Right ventricle myocardium superior (tissue), 1 donor: ENCODE measurements around the gene NINJ1. TPM values are rescaled to one million over a fixed set of nuclear protein-coding genes. Genes with fewer than 3 reads are reported as not detected.
A peak's percentile ranks its signal among the peaks of the same experiment; 100 is the strongest.
"Not testable (repeated sequence)": the region's sequence is repeated elsewhere in the genome, so short reads cannot be mapped to it uniquely, and the experiment has no call there.

Experiments
- ATAC-seq: fragments of 200-7000 bp; cut with Tn5 transposase; one replicate; pipeline ENCODE4 v1.9.1; 2020; ENCODE audit warnings: mild to moderate bottlenecking; ENCODE audit not compliant: poor library complexity
- DNase-seq: peaks from one replicate; pipeline ENCODE4 v3.0.0-alpha.2; 2020
- intact Hi-C: fragments of 100-400 bp; cut with DNase I; formaldehyde crosslinking; loops from one replicate; pipeline ENCODE4 v1.11.2; 2022
- total RNA-seq: library from RNA; stranded (reverse); fragmentation: NEBNext Ultra II Directional; extraction: Animal tissue kit (Norgen Biotek cat#: 25700); gene quantifications from one replicate; pipeline ENCODE4 v1.2.1, GENCODE V29; 2021
- donor health status: DM: no; HTN: yes; CAD: no; lungs with severe emphysema.

The NINJ1 gene
- total RNA-seq, 1 donor from 2014 or later, result 49.2 TPM

DNA sequence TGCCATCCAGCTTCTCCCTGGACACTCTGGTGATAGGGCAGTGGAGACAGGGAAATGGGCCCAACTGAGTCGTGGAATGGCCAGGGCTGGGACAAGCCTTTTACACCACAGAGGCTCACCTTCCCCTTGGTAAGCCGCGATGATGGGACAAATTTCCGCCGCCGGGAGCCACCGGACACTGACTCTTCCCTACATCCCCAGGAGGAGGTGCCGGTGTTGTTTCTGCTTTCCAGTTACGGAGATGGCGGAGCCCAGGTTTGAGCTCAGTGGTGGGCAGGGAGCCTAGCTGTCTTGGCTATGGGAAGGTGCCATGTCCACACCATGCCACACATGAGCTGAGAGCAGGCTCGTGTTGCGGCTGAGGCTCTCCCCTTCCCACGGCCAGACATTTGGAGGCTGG is 30.0 kb upstream of the NINJ1 start:
- no peak for ATAC-seq
- no peak for DNase-seq
- intact Hi-C loops, result loop anchor here (5.0 kb wide), 1 partner anchor 138 kb away; no protein-coding TSS in a partner anchor

DNA sequence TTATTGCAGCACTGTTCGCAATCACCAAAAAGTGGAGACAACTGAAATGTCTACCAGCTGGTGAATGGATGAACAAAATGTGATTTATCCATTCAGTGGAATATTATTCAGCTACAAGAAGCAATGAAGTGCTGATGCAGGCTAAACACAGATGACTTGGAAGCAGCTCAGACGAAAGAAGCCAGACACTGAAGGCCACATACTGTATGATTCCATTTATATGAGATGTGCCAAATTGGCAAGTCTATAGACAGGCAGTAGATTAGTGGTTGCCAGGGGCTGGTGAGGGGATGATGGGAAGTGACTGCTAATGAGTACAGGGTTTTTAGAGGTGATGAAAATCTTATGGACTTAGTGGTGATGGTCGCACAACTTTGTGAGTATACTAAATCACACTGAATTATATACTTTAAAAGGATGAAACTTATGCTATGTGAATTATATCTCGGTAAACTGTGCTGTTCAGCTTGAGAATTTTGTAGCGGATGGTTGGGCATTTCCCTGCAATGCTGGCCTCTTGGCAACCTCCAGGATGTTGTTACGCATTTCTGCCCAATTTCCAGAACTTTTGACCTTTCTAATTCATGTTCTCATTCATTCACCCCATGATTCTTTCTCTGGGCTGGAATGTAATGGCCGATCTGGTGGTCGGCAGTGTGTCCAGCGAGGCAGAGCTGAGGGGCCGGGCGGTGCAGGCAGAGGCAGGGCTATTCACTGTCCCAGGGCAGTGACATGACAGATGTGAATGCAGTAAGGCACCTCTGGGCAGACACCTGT is 27.9 kb upstream of the NINJ1 start:
- intact Hi-C loops, result loop anchor here (5.0 kb wide), 1 partner anchor 140 kb away; no protein-coding TSS in a partner anchor
- DNase-seq (no peak), ATAC-seq (peak; percentile 86)

DNA sequence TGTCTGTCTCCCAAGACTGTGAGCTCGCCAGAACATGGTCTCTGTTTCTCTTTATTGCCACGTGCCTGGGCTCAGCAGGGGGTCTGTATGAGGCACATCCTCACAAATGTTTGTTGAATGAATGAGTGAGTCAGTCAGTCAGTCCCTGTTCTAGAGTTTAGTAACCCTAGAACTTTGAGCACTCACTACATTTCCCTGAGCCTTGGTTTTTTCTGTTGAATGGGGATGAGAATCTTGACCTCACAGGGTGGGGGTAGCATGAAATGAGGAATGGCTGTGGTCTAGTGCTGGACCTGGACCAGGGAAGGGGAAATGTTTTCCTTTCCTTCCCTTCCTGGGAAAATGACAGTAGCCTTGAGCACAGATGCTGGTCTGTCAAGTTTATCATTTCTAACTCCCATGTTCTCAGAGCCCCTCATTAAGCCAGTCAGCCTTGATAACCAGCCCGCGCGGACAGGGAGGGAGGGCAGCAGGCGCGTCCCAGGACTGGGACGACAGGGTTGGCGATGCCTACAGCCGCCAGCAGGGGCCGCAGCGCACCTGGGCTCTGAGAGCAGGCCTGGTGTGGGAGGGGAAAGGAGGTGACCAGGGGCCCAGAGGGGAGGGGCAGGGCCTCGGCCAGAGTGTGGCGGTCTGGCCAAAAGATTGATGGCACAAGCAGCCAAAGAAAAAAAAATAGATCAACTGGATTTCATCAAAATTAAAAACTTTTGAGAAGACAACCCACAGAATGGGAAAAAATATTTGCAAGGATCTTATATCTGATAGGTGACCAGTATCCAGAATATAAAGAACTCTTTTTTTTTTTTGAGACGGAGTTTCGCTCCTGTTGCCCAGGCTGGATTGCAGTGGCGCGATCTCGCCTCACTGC is 25.8 kb upstream of the NINJ1 start:
- ATAC-seq (peak; percentile 95), DNase-seq (peak; percentile 91)
- intact Hi-C loops, result loop anchor here (5.0 kb wide), 1 partner anchor 142 kb away; no protein-coding TSS in a partner anchor

DNA sequence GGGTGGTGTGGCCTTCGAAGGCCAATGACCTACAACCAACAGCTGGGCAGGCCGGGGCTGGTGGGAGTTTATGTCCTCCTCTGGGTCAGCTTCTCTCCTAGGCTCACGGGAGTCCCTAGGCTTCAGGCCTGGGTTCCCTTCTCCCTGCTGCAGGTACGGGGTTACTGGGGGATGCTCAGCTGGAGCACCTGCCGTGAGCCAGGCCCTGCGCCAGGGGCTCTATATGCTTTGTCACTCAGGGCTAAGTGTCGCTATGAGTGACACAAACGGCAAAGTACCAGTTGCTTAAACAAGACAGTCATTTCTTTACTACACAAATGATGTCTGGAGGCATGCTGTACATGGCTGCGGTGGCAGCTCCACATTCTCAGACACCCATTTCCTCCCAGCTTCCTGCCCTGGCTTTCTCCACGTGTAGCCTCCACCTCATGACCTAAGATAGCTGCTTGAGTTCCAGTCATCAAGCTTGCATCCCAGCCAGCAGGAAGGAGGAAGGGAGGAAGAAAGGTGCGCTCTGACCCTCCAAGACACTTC is 22.5 kb upstream of the NINJ1 start:
- intact Hi-C loops, result no loop called here

DNA sequence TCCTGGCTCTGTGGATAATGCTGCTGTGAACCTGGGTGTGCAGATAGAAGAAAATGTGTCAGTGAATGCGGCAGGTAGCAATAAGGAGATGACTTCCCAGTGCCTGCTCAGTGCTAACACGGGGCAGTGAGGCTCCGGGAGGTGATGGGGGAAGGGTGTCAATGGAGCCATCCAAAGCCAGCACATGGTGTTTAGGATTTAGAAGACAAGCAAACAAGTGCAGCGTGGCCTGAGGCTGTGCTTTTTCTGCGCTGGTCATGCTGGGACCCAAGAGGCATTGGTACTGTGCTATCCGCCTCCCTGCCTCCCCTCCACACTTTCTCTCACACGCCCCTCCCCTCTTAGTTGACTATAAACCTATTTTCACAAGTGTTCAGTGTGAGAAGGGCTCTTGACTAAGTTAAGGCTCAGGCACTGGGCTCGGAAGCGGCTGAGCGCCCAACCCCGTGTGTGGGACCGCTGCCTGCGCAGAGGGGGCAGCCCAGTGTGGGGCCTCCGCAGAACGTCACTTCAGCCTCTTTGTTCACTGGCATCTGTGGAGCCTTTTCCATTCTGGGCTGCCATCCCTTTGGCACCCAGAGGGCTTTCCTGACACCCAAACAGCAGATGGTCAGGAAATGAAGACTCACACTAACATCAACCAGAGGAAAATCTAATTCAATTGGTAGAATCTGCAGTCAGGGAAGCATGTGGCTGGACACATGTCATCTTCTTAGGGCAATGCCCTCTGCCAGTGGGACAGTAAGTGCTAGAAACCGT is 21.8 kb upstream of the NINJ1 start:
- no peak for DNase-seq
- ATAC-seq, result no peak
- intact Hi-C loops, result no loop called here

More for the DNA sequence above, 22.5 kb upstream of the NINJ1 start:
- DNase-seq, result no peak
- ATAC-seq, result no peak

DNA sequence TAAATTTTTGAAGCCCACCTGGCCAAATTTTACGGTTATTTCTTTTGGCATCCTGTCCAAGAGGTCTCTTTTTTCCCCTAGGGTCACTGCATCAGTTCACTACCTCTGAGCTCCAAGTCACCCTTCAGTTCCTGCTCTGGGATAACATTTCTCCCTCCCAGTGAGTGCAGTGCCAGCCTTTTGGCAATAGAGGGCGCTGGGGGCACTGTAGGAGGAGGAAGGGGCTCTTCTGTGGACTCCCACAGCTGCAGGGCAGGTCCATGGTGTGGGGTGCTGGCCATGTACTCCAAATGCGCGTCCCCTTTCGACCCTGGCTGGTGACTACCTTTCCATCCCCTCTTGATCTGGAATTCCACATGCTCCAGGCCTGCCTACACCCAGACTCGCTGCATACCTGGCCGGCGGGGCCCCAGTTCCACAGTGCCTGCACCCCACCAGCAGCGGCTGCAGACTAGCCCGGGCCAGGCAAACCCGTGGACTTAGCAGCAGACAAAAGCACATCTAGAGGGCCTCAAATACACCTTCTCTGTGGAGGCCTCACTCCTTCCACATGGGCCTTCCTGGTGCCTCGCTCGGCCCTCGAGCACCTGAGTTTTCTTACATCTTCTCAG is 20.3 kb upstream of the NINJ1 start:
- no peak for DNase-seq
- ATAC-seq, result peak; percentile 39
- intact Hi-C loops, result no loop called here

DNA sequence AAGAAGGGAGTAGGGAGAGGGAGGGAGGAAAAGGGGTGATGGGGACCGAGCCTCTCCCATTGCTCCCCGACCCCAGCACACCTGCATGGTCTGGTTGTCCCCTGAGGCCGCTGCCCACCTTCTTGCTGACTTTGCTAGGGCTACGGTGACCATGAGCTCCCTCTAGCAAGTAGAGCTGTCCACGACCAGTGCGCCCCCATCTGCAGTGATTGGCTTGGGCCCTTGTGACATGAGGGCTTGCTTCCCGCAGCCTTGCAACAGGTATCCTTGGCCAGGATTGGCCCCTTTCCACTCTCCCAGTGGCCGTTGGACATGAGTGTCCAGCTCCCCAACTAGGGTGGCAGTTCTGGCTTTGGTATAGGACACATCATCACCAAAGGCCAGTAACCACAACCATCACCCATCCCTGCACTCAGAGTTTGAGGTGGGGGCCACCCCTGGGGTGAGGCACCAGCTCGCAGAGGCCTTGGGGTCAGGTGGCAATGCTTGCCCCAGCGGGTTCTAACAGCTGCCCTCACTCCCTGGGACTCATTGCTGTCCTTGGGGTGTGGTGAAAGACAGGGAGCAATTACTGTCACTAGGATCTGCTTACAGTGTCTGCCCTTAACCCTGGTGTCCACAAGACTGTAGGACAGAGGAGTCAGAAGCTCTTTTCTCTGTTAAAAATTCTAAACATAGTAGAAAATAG is 17.2 kb upstream of the NINJ1 start:
- no peak for DNase-seq
- intact Hi-C loops, result no loop called here
- ATAC-seq, result no peak

DNA sequence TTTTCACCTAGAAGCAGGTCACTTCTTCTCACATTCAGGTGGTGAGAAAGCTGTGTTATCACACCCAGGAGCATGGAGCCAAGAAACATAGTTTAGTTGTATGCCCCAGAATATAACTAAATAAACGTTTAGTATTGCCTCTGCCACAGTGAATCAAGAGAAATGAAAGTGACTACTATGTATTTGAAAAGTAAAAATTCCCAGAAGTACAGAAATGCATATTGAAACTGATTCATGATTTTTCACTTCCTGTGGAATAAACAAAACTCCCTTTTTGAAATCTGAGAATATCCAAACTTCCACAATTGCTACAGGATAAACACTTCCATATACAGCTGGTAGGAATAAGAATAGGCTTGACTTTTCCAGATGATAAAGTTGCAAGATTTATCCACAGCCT is 15.3 kb upstream of the NINJ1 start:
- ATAC-seq, result no peak
- intact Hi-C loops, result no loop called here

DNA sequence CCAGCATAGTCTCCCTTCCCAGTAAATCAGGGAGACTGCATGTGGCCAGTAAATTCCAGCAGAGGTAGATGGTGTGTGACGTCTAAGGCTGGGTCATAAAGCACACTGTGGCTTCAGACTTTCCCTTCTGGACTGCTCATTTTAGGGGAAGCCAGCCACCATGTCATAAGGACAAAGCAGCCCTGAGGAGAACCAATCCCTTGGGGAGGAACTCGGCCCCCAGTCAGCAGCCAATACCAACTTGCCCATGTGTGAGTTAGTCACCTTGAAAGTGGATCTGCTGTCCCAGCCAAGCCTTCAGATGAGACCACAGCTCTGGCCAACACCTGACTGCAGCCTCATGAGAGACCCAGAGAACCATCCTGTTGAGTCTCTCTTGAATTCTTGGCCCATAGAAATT is 14.7 kb upstream of the NINJ1 start:
- no peak for ATAC-seq
- intact Hi-C loops, result no loop called here
- no peak for DNase-seq

More for the DNA sequence above, 15.3 kb upstream of the NINJ1 start:
- no peak for DNase-seq

DNA sequence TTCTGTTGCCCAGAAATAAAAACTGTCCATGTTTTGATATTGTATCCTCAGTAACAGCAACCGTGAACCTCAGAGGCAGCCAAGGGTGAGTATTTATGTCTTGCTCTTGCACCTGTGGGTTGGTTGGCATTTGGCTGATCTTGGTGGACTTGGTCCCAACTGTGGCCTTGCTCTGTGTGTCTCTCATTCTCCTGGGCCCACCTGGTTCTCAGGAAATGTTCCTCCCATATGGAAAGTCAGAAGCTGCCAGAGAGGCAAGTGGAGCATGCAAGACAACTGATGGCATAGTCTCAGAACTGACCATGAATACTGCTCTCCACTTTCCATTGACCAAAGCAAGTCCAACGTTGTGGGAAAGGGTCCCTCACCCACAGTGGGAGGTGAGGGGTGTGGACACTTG is 13.6 kb upstream of the NINJ1 start:
- no peak for ATAC-seq
- DNase-seq, result no peak
- intact Hi-C loops, result no loop called here

DNA sequence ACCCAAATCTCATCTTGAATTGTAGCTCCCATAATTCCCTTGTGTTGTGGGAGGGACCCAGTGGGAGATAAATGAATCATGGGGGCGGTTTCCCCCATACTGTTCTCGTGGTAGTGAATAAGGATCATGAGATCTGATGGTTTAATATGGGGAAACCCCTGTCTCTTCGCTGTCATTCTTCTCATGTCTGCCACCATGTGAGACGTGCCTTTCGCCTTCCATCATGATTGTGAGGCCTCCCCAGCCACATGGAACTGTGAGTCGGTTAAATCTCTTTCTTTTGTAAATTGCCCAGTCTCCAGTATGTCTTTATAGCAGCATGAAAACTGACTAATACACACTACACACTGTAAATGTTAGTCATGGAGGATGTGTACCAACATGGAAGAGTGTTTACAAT is 12.6 kb upstream of the NINJ1 start:
- DNase-seq, ATAC-seq, intact Hi-C loops: not testable (repeated sequence)

DNA sequence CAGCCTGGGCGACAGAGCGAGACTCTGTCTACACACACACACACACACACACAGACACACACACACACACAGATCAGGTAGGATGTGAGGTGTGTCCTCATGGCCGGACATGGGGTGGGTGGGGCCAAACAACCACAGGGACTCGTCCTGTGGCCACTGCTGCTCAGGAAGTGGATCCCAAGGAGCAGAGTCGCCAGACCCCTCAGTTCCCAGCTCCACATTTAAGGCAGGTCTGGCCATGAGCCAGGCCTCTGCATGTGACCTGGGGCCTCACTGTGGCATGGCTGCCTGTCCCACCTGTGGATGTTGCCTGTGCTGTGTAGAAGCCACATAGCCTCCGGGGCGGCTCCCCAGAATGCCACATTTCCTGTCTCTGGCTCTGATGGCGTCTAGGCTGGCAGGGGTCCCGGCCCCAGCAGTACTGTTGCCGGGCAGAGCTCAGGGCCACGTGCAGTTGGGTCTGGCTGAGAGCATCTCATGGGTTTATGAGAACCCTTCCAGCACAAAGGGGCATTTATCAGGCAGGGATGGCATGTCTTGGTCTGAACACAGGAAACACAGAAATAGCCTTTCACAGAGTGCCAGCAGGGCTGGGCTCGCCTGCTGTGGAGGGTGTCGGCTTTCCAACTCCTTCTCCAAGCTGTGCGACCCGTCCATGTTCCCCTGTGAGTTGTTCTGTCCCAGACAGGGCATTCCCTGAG is 9.9 kb upstream of the NINJ1 start:
- ATAC-seq, result peak; percentile 65
- intact Hi-C loops, result no loop called here
- peak; percentile 61 for DNase-seq

DNA sequence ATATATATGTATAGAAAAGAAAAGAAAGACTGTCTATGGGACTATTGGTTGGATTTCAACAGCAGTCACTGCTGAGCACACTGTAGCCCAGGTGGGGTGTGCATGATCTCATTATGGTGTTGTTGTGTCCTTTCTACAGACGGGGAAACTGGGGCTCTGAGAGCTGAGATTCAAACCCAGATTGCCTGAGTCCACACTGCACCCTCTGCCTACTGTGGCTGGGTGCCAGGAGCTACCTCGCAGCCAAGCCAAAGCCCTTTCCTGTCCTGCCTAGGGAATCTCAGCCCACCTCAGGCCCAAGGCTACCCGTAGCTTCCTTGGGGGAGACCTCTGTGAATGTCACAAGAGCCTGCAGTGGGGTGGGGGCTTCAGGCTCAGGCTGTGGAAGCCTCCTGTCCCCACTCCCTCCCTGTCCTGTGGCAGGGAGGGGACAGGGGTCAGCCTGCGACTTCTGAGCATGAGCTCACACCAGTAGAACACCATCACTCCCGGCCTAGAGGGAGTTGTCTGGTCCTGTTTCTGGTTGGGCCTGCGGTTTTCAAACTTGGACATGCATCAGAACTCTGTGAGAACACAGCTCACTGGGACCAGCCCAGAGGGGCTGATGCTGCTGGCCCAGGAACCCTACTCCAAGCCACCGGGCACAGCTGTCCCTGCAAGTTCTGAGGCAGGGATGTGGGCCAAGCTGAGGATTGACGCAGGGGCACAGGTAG is 7.9 kb upstream of the NINJ1 start:
- intact Hi-C loops, result no loop called here
- no peak for DNase-seq
- ATAC-seq, result no peak

DNA sequence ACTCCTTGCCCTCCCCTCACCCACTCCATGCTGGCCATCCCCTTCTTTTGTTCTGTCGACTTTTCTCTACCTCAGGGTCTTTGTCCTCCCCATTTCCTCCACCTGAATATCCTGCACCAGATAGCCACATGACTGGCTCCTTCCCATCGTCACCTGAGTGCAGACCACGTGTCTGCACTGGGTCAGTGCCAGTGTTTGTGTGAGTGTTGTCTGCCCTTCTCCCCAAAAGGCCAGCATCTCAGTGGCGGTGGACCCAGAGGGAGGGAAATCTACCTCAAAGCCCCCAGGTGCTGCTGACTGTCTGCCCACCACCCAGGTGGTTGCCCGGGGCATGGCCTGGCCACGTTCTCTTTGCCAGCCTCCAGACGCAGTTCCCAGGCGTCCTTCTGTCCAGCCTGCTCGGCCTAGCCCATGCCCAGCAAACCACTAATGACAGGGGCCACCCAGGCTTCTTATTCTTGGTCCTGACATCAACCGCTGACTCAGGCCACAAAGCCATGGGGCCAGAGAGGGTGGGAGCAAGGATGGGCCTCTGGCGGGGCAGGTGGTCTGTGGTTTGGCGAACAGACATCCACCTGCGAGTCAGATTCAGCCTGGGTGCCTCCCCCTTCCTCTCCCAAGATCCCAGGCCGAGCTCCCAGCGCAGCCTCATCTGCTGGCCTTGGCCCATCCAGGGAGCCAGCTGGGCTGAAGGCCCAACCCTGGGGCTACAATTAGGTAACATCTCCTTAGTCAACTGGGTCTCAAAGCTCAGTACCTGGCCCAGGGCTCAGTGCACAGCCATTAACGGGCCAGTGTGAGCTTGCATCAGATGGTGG is 5.5 kb upstream of the NINJ1 start:
- intact Hi-C loops, result no loop called here
- ATAC-seq, result no peak
- DNase-seq, result no peak

DNA sequence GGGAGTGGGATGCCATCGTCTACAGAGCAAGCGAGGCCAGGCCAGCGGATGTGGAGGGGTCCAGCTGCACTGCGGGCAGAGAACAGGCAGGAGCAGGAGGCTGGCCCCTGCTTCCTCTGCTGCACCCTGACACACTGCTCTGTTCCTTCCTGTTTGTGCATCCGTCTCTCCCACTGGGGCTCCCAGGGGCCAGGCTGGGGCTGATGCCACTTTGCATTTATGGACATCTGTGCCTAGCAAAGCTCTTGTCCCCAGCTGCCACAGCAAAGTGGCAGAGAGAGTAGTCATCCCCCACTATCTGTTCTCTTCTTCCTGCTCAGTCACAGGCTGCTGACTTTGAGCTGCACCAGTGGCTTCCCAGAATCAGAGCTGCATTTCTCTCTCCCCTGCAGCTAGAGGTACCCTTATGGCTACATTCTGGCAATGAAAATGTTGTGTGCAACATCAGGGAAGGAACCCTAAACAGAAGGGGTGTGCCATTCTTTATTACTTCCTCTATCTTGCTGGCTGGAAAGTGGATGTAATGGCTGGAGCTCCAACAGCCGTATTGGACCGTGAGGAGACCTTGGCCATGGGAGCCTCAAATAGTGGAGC is 4.2 kb upstream of the NINJ1 start:
- ATAC-seq (no peak), DNase-seq (no peak)

DNA sequence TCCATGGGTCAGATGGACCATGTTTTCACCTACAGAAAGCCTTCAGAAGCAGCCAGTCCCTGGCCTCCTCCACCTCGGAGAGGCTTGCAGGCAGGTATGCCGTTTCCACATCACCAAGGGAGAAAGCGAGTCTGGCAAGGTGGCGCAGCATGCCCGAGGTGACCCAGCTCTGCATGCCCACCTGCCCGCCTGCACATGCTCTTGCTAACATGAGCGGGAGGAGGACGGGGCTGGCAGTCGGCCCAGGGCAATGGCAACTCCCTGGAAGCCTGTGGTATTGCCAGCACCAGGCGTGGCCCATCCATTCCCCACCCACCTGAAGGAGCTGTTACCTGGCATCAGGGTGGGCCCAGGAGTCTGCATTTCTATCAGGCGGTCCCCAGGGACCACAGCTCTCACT is 3.3 kb upstream of the NINJ1 start:
- intact Hi-C loops, result no loop called here
- no peak for DNase-seq

More for the DNA sequence above, 4.2 kb upstream of the NINJ1 start:
- intact Hi-C loops, result no loop called here

More for the DNA sequence above, 3.3 kb upstream of the NINJ1 start:
- ATAC-seq, result no peak
